Nephron (organoid): ENCODE measurements around the gene MACROD2.

ENCODE experiments used
- H3K27ac Mint-ChIP-seq, 3 experiments: 2 replicates each; pipeline ENCODE4 v1.8.0; 2020; ENCODE audit warnings: mixed read lengths in 3 of 3, mild to moderate bottlenecking in 2 of 3, moderate library complexity in 1 of 3
- H3K27me3 Mint-ChIP-seq: 2 replicates; pipeline ENCODE4 v1.8.0; 2021; ENCODE audit warnings: low read depth, mild to moderate bottlenecking, moderate library complexity, mixed read lengths
- H3K36me3 Mint-ChIP-seq: 2 replicates; pipeline ENCODE4 v1.8.0; 2020; ENCODE audit warnings: low read depth, mixed read lengths
- H3K4me1 Mint-ChIP-seq: 2 replicates; pipeline ENCODE4 v1.8.0; 2020; ENCODE audit warnings: mixed read lengths
- H3K4me3 Mint-ChIP-seq, 3 experiments: 2 replicates each; pipeline ENCODE4 v1.8.0; 2020; ENCODE audit warnings: mild to moderate bottlenecking in 3 of 3, mixed read lengths in 3 of 3, moderate library complexity in 2 of 3
- H3K9me3 Mint-ChIP-seq: 2 replicates; pipeline ENCODE4 v1.8.0; 2020; ENCODE audit warnings: mixed read lengths
- CTCF ChIP-seq, 3 experiments: fragments of 200-600 bp; sonication (generic); IDR thresholded peaks; one replicate each; pipeline ENCODE4 v1.5.0; 2021; ENCODE audit warnings: antibody characterized with exemption in 3 of 3; ENCODE audit not compliant: unreplicated experiment in 3 of 3

MACROD2 gene

GRCh38 chr20:14775778-14776177 lies 780.5 kb downstream of the MACROD2 start:
- Mint-ChIP-seq H3K4me1 (peaks cover 7% of the 10 kb centered on the region), H3K4me3 (no peak overlapping the region), H3K36me3 (no peaks in the 10 kb centered on the region), H3K9me3 (no peaks in the 10 kb centered on the region), H3K27me3 (peaks cover 4% of the 10 kb centered on the region), H3K27ac (no peak overlapping the region)
- TF ChIP-seq CTCF (IDR thresholded peaks at IDR 0.05; ENCODE audit: unreplicated experiment in 3 of 3) = no peak

- peaks cover 4% of the 10 kb centered on the region for H3K27me3 Mint-ChIP-seq
- no peaks in the 10 kb centered on the region for H3K36me3 Mint-ChIP-seq
- peaks cover 7% of the 10 kb centered on the region for H3K4me1 Mint-ChIP-seq
- H3K4me3 Mint-ChIP-seq = no peak overlapping the region
- no peaks in the 10 kb centered on the region for H3K9me3 Mint-ChIP-seq
- TF ChIP-seq CTCF (IDR thresholded peaks at IDR 0.05; ENCODE audit: unreplicated experiment in 3 of 3) = no peak
- H3K27ac Mint-ChIP-seq = peak overlapping the region in 1 of 3 experiments; percentile 28
Measured at GRCh38 chr20:14777591-14777990, 782.3 kb downstream of the MACROD2 start.

- no peaks in the 10 kb centered on the region for H3K36me3 Mint-ChIP-seq
- TF ChIP-seq CTCF (IDR thresholded peaks at IDR 0.05; ENCODE audit: unreplicated experiment in 3 of 3) = no peak
- no peak overlapping the region for H3K4me3 Mint-ChIP-seq
- H3K9me3 Mint-ChIP-seq = no peaks in the 10 kb centered on the region
- peaks cover 4% of the 10 kb centered on the region for H3K27me3 Mint-ChIP-seq
- H3K27ac Mint-ChIP-seq = peak overlapping the region in 1 of 3 experiments; percentile 5
- H3K4me1 Mint-ChIP-seq = peaks cover 7% of the 10 kb centered on the region
Measured at GRCh38 chr20:14778096-14778495, 782.8 kb downstream of the MACROD2 start.

GRCh38 chr20:14778875-14779274 lies 783.6 kb downstream of the MACROD2 start:
- Mint-ChIP-seq H3K4me1 (peaks cover 7% of the 10 kb centered on the region), H3K27ac (no peak overlapping the region), H3K36me3 (no peaks in the 10 kb centered on the region), H3K4me3 (no peak overlapping the region), H3K27me3 (peaks cover 4% of the 10 kb centered on the region), H3K9me3 (no peaks in the 10 kb centered on the region)
- no peak for TF ChIP-seq CTCF (IDR thresholded peaks at IDR 0.05; ENCODE audit: unreplicated experiment in 3 of 3)

GRCh38 chr20:14780508-14780907 lies 785.2 kb downstream of the MACROD2 start:
- no peak for TF ChIP-seq CTCF (IDR thresholded peaks at IDR 0.05; ENCODE audit: unreplicated experiment in 3 of 3)
- H3K27ac Mint-ChIP-seq = no peak overlapping the region
- H3K9me3 Mint-ChIP-seq = no peaks in the 10 kb centered on the region
- no peaks in the 10 kb centered on the region for H3K36me3 Mint-ChIP-seq
- H3K27me3 Mint-ChIP-seq = no peaks in the 10 kb centered on the region
- H3K4me1 Mint-ChIP-seq = peaks cover 7% of the 10 kb centered on the region
- no peak overlapping the region for H3K4me3 Mint-ChIP-seq

- H3K27ac Mint-ChIP-seq = no peak overlapping the region
- no peak overlapping the region for H3K4me3 Mint-ChIP-seq
- no peaks in the 10 kb centered on the region for H3K27me3 Mint-ChIP-seq
- H3K4me1 Mint-ChIP-seq = peaks cover 7% of the 10 kb centered on the region
- H3K36me3 Mint-ChIP-seq = no peaks in the 10 kb centered on the region
- no peak for TF ChIP-seq CTCF (IDR thresholded peaks at IDR 0.05; ENCODE audit: unreplicated experiment in 3 of 3)
- no peaks in the 10 kb centered on the region for H3K9me3 Mint-ChIP-seq
Measured at GRCh38 chr20:14782731-14783130, 787.4 kb downstream of the MACROD2 start.
